HepG2 (cell line): Measurements from ENCODE around the gene PLPP3. TPM values are rescaled to one million over a fixed set of nuclear protein-coding genes. Genes with fewer than 3 reads are reported as not detected.

Source experiments
- ATAC-seq: fragments of 200-7000 bp; cut with Tn5 transposase; 3 replicates; pipeline ENCODE4 v1.9.1; 2020; ENCODE audit warnings: mild to moderate bottlenecking, moderate library complexity
- BruUV-seq: library from RNA; stranded (reverse); fragments of 400-500 nt; replicated peaks from 2 replicates; lab custom pipeline; 2021; lab: Mats Ljungman, UMichigan
- CTCF ChIA-PET: fragments of 300-600 bp; formaldehyde crosslinking; extraction: SDS; loops from one replicate; lab custom pipeline; 2021; ENCODE audit warnings: low total read pairs, inconsistent platforms, low intra/inter-chr PET ratio; lab: Yijun Ruan, JAX
- POLR2A ChIA-PET: fragments of 350-600 bp; sonication (Branson Sonifier 250); formaldehyde crosslinking; loops from one replicate; lab custom pipeline; 2020; ENCODE audit warnings: antibody characterized with exemption, inconsistent platforms; lab: Yijun Ruan, JAX
- DNase-seq: peaks from one replicate; pipeline ENCODE4 v3.0.0-alpha.2; 2015; ENCODE audit warnings: low spot score
- FAIRE-seq: peaks from 3 replicates; lab custom pipeline; 2011; peaks lifted over from hg19 to GRCh38; lab: Jason Lieb, UNC
- H2AFZ ChIP-seq: one replicate; pipeline ENCODE4 v1.6.1; 2011; ENCODE audit warnings: low read length, inconsistent platforms
- H3K27ac ChIP-seq: fragments of 300-600 bp; 3 replicates; pipeline ENCODE4 v1.8.0; 2011; ENCODE audit warnings: mixed run types, mild to moderate bottlenecking, mixed read lengths, low read length, inconsistent platforms; ENCODE audit not compliant: insufficient read depth; ENCODE audit errors: extremely low read length
- H3K27me3 ChIP-seq, 2 experiments: fragments of 200-600 bp in 1 of 2; 2 replicates in 1 of 2; 3 replicates in 1 of 2; pipeline versions ENCODE4 v1.6.0 to v1.8.0; 2011; ENCODE audit warnings: low read length in 2 of 2, mild to moderate bottlenecking in 2 of 2, moderate library complexity in 2 of 2, inconsistent platforms in 1 of 2; ENCODE audit not compliant: insufficient read depth in 2 of 2, control insufficient read depth in 1 of 2
- H3K36me3 ChIP-seq, 2 experiments: fragments of 200-600 bp in 1 of 2; replicated peaks in 1 of 2; 2 replicates in 1 of 2; 3 replicates in 1 of 2; pipeline versions ENCODE4 v1.5.1 to v1.8.0; 2011; ENCODE audit warnings: low read length in 2 of 2, inconsistent platforms in 1 of 2; ENCODE audit not compliant: insufficient read depth in 2 of 2, control insufficient read depth in 1 of 2
- H3K4me1 ChIP-seq: 2 replicates; pipeline ENCODE4 v1.5.1; 2012; ENCODE audit warnings: low read length, inconsistent platforms; ENCODE audit not compliant: insufficient read depth
- H3K4me2 ChIP-seq: 2 replicates; pipeline ENCODE4 v1.6.0; 2011; ENCODE audit warnings: low read depth, low read length, inconsistent platforms
- H3K4me3 ChIP-seq, 3 experiments: fragments of 200-600 bp in 1 of 3; sonication (generic), shearing (Covaris generic) in 1 of 3; replicated peaks in 1 of 3; 2 replicates each; pipeline ENCODE4 v1.5.1; 2011 to 2016; ENCODE audit warnings: low read length in 3 of 3, inconsistent platforms in 2 of 3, low read depth in 2 of 3, mild to moderate bottlenecking in 2 of 3, control low read depth in 1 of 3, mixed read lengths in 1 of 3; ENCODE audit not compliant: insufficient read depth in 1 of 3
- H3K79me2 ChIP-seq: one replicate; pipeline ENCODE4 v1.6.1; 2011; ENCODE audit warnings: low read length, inconsistent platforms; ENCODE audit not compliant: insufficient read depth
- H3K9ac ChIP-seq: 2 replicates; pipeline ENCODE4 v1.6.0; 2011; ENCODE audit warnings: mild to moderate bottlenecking, low read depth, low read length, inconsistent platforms; ENCODE audit not compliant: insufficient read depth
- H3K9me3 ChIP-seq: 2 replicates; pipeline ENCODE4 v1.5.1; 2012; ENCODE audit warnings: mild to moderate bottlenecking, low read length
- H4K20me1 ChIP-seq: 2 replicates; pipeline ENCODE4 v1.6.0; 2011; ENCODE audit warnings: inconsistent platforms, mild to moderate bottlenecking, low read length, moderate library complexity; ENCODE audit not compliant: insufficient read depth
- ESRRA ChIP-seq: sonication (generic); formaldehyde crosslinking; IDR thresholded peaks from 2 replicates; pipeline ENCODE4 v1.5.1; 2020; ENCODE audit warnings: mild to moderate bottlenecking, low read depth, missing genetic modification reagents
- HMGXB4 ChIP-seq, 2 experiments: sonication (generic) in 1 of 2; formaldehyde crosslinking in 1 of 2; IDR thresholded peaks; 2 replicates each; pipeline versions ENCODE4 v1.4.0 to v1.6.1; 2018 to 2020; ENCODE audit warnings: missing genetic modification reagents in 2 of 2, borderline replicate concordance in 1 of 2, low read depth in 1 of 2, mild to moderate bottlenecking in 1 of 2, missing biosample characterization in 1 of 2
- NR2F2 ChIP-seq: IDR thresholded peaks from 2 replicates; pipeline ENCODE4 v1.6.1; 2012; ENCODE audit warnings: low read depth, inconsistent platforms, borderline replicate concordance
- PHF21A ChIP-seq: sonication (generic); formaldehyde crosslinking; IDR thresholded peaks from 2 replicates; pipeline ENCODE4 v1.5.0; 2020; ENCODE audit warnings: mild to moderate bottlenecking, missing genetic modification reagents
- U2AF2 ChIP-seq: fragments of 200-400 bp; formaldehyde crosslinking; IDR thresholded peaks from 2 replicates; pipeline ENCODE4 v1.6.1; 2017; ENCODE audit warnings: low read depth, mild to moderate bottlenecking, low read length
- ZBTB44 ChIP-seq: sonication (generic); formaldehyde crosslinking; IDR thresholded peaks from 2 replicates; pipeline ENCODE4 v1.4.0; 2020; ENCODE audit warnings: missing genetic modification reagents
- ZNF180 ChIP-seq: sonication (generic); formaldehyde crosslinking; IDR thresholded peaks from 2 replicates; pipeline ENCODE4 v1.4.0; 2020; ENCODE audit warnings: low read depth, missing genetic modification reagents, borderline replicate concordance
- ZNF275 ChIP-seq: sonication (generic); formaldehyde crosslinking; IDR thresholded peaks from 2 replicates; pipeline ENCODE4 v1.8.0; 2022; ENCODE audit warnings: missing genetic modification reagents, mild to moderate bottlenecking, inconsistent platforms, borderline replicate concordance
- ZNF441 ChIP-seq: sonication (generic); formaldehyde crosslinking; IDR thresholded peaks from 2 replicates; pipeline ENCODE4 v1.7.0; 2021; ENCODE audit warnings: missing genetic modification reagents, borderline replicate concordance
- ZNF503 ChIP-seq: sonication (generic); formaldehyde crosslinking; IDR thresholded peaks from 2 replicates; pipeline ENCODE4 v1.4.0; 2020; ENCODE audit warnings: missing genetic modification reagents
- ZNF709 ChIP-seq: sonication (generic); formaldehyde crosslinking; IDR thresholded peaks from 2 replicates; pipeline ENCODE4 v1.5.0; 2020; ENCODE audit warnings: mild to moderate bottlenecking, missing genetic modification reagents
- ZSCAN9 ChIP-seq: IDR thresholded peaks from 2 replicates; pipeline ENCODE4 v1.6.1; 2016; ENCODE audit warnings: borderline replicate concordance
- WGBS: methylation state at CpG from one replicate; pipeline ENCODE4 v1.1.6; 2017; ENCODE audit warnings: low lambda C conversion rate; 5-methylcytosine and 5-hydroxymethylcytosine counted together
- in situ Hi-C: cut with HindIII; loops from 2 replicates; pipeline ENCODE4 v1.10.0; 2017; ENCODE audit warnings: low pct_unique_long_range_greater_than_20kb; ENCODE audit not compliant: extremely low pct_ligation_motif_present
- intact Hi-C: fragments of 100-400 bp; cut with micrococcal nuclease; formaldehyde crosslinking; loops from one replicate; pipeline ENCODE4 v1.10.0; 2022; ENCODE audit not compliant: unreplicated experiment
- polyA plus RNA-seq, 8 experiments: library from polyadenylated mRNA; depleted of rRNA in 3 of 8; stranded (reverse) in 7 of 8; unstranded in 1 of 8; fragments of >200 nt; fragmentation: Illumina TruSeq in 4 of 8; extraction: Trizol in 4 of 8; gene quantifications; 2 replicates each; pipeline versions ENCODE4 v1.2.1 to v1.2.3, GENCODE V29; 2011 to 2016; ENCODE audit warnings: low read depth in 4 of 8, missing spikeins in 1 of 8, mixed read lengths in 1 of 8; ENCODE audit not compliant: insufficient read depth in 1 of 8
- total RNA-seq, 5 experiments: library from RNA; depleted of rRNA; stranded (reverse); fragments of >200 nt; fragmentation: Illumina TruSeq; extraction: Trizol; gene quantifications; 2 replicates each; pipeline ENCODE4 v1.2.3, GENCODE V29; 2016; ENCODE audit warnings: low read depth in 1 of 5

The PLPP3 gene
- total and polyA plus RNA-seq, 2 of the 13 experiments (the other 11 are each of a cell fraction or from before 2014, with no cell fraction given), result 49.7 to 65.8 TPM

GRCh38 chr1:56570924-56571372 lies 8.4 kb downstream of the PLPP3 start (continued):
- TF ChIP-seq U2AF2 (no peak), PHF21A (CRISPR knock-in tag) (no peak)

- Histone ChIP-seq H3K4me1 (peaks cover 100% of the 10 kb centered on the region), H3K79me2 (peaks cover 96% of the 10 kb centered on the region), H3K27me3 (no peaks in the 10 kb centered on the region), H3K9me3 (no peaks in the 10 kb centered on the region), H4K20me1 (peaks cover 11% of the 10 kb centered on the region), H3K4me3 (peak overlapping the region in 1 of 3 experiments; percentile 0; a peak in 1 of 6 replicates), H3K27ac (peak overlapping the region; percentile 35), H3K4me2 (peak overlapping the region; percentile 53), H2AFZ (no peak overlapping the region), H3K36me3 (peaks cover 0 to 1% of the 10 kb centered on the region in 2 experiments; a peak in 1 of 5 replicates), H3K9ac (no peak overlapping the region)
- ChIA-PET CTCF (no interaction called here), POLR2A (interaction anchor here (0.7 to 1.9 kb wide), 19 partner anchors 9 to 381 kb away, joined by 3 to 33 read pairs (median 5); partner anchors contain the start of gene PLPP3)
- FAIRE-seq (peak; percentile 86), ATAC-seq (peak; percentile 91), DNase-seq (peak; percentile 92)
- BruUV-seq, result no TSS peak
- in situ Hi-C loops (loop anchor here (5.0 kb wide), 2 partner anchors 62 to 152 kb away; no protein-coding TSS in a partner anchor), intact Hi-C loops (no loop called here)
- WGBS, result 0% methylated on average over 1 of the region's 1 CpG
- TF ChIP-seq HMGXB4 (CRISPR knock-in tag; IDR thresholded peaks at IDR 0.05; ENCODE audit: borderline replicate concordance in 1 of 2, low read depth in 1 of 2), result peak in 1 of 2 experiments; percentile 45; a peak in 1 of 4 replicates
- peak; percentile 96; the same call in 1 of the 2 replicates for TF ChIP-seq ZNF180 (CRISPR knock-in tag)
- TF ChIP-seq ZNF275 (CRISPR knock-in tag), result peak; percentile 35; the same call in 1 of the 2 replicates
- no peak for TF ChIP-seq ZNF709 (CRISPR knock-in tag)
- no peak for TF ChIP-seq ZBTB44 (CRISPR knock-in tag)
- peak; percentile 82; the same call in 1 of the 2 replicates for TF ChIP-seq ZSCAN9 (CRISPR knock-in tag)
- 0 out of 2 replicates have a peak, but pooled peaks have one; percentile 29 for TF ChIP-seq ESRRA (CRISPR knock-in tag)
- TF ChIP-seq NR2F2, result peak; percentile 51; the same call in 1 of the 2 replicates
- peak; percentile 74; the same call in 1 of the 2 replicates for TF ChIP-seq ZNF503 (CRISPR knock-in tag)
- no peak for TF ChIP-seq ZNF441 (CRISPR knock-in tag)
Observed at GRCh38 chr1:56569661-56570060, 9.7 kb downstream of the PLPP3 start.
